HepG2 (cell line): Measurements from ENCODE around the gene DNASE2B. TPM values are rescaled to one million over a fixed set of nuclear protein-coding genes. Genes with fewer than 3 reads are reported as not detected.

Experiments
- ATAC-seq: fragments of 200-7000 bp; cut with Tn5 transposase; 3 replicates; pipeline ENCODE4 v1.9.1; 2020; ENCODE audit warnings: mild to moderate bottlenecking, moderate library complexity
- BruUV-seq: library from RNA; stranded (reverse); fragments of 400-500 nt; replicated peaks from 2 replicates; lab custom pipeline; 2021; lab: Mats Ljungman, UMichigan
- CTCF ChIA-PET: fragments of 300-600 bp; formaldehyde crosslinking; extraction: SDS; loops from one replicate; lab custom pipeline; 2021; ENCODE audit warnings: low total read pairs, inconsistent platforms, low intra/inter-chr PET ratio; lab: Yijun Ruan, JAX
- POLR2A ChIA-PET: fragments of 350-600 bp; sonication (Branson Sonifier 250); formaldehyde crosslinking; loops from one replicate; lab custom pipeline; 2020; ENCODE audit warnings: antibody characterized with exemption, inconsistent platforms; lab: Yijun Ruan, JAX
- DNase-seq: peaks from one replicate; pipeline ENCODE4 v3.0.0-alpha.2; 2015; ENCODE audit warnings: low spot score
- FAIRE-seq: peaks from 3 replicates; lab custom pipeline; 2011; peaks lifted over from hg19 to GRCh38; lab: Jason Lieb, UNC
- H2AFZ ChIP-seq: one replicate; pipeline ENCODE4 v1.6.1; 2011; ENCODE audit warnings: low read length, inconsistent platforms
- H3K27ac ChIP-seq: fragments of 300-600 bp; 3 replicates; pipeline ENCODE4 v1.8.0; 2011; ENCODE audit warnings: mixed run types, mild to moderate bottlenecking, mixed read lengths, low read length, inconsistent platforms; ENCODE audit not compliant: insufficient read depth; ENCODE audit errors: extremely low read length
- H3K27me3 ChIP-seq, 2 experiments: fragments of 200-600 bp in 1 of 2; 2 replicates in 1 of 2; 3 replicates in 1 of 2; pipeline versions ENCODE4 v1.6.0 to v1.8.0; 2011; ENCODE audit warnings: low read length in 2 of 2, mild to moderate bottlenecking in 2 of 2, moderate library complexity in 2 of 2, inconsistent platforms in 1 of 2; ENCODE audit not compliant: insufficient read depth in 2 of 2, control insufficient read depth in 1 of 2
- H3K36me3 ChIP-seq, 2 experiments: fragments of 200-600 bp in 1 of 2; replicated peaks in 1 of 2; 2 replicates in 1 of 2; 3 replicates in 1 of 2; pipeline versions ENCODE4 v1.5.1 to v1.8.0; 2011; ENCODE audit warnings: low read length in 2 of 2, inconsistent platforms in 1 of 2; ENCODE audit not compliant: insufficient read depth in 2 of 2, control insufficient read depth in 1 of 2
- H3K4me1 ChIP-seq: 2 replicates; pipeline ENCODE4 v1.5.1; 2012; ENCODE audit warnings: low read length, inconsistent platforms; ENCODE audit not compliant: insufficient read depth
- H3K4me2 ChIP-seq: 2 replicates; pipeline ENCODE4 v1.6.0; 2011; ENCODE audit warnings: low read depth, low read length, inconsistent platforms
- H3K4me3 ChIP-seq, 3 experiments: fragments of 200-600 bp in 1 of 3; sonication (generic), shearing (Covaris generic) in 1 of 3; replicated peaks in 1 of 3; 2 replicates each; pipeline ENCODE4 v1.5.1; 2011 to 2016; ENCODE audit warnings: low read length in 3 of 3, inconsistent platforms in 2 of 3, low read depth in 2 of 3, mild to moderate bottlenecking in 2 of 3, control low read depth in 1 of 3, mixed read lengths in 1 of 3; ENCODE audit not compliant: insufficient read depth in 1 of 3
- H3K79me2 ChIP-seq: one replicate; pipeline ENCODE4 v1.6.1; 2011; ENCODE audit warnings: low read length, inconsistent platforms; ENCODE audit not compliant: insufficient read depth
- H3K9ac ChIP-seq: 2 replicates; pipeline ENCODE4 v1.6.0; 2011; ENCODE audit warnings: mild to moderate bottlenecking, low read depth, low read length, inconsistent platforms; ENCODE audit not compliant: insufficient read depth
- H3K9me3 ChIP-seq: 2 replicates; pipeline ENCODE4 v1.5.1; 2012; ENCODE audit warnings: mild to moderate bottlenecking, low read length
- H4K20me1 ChIP-seq: 2 replicates; pipeline ENCODE4 v1.6.0; 2011; ENCODE audit warnings: inconsistent platforms, mild to moderate bottlenecking, low read length, moderate library complexity; ENCODE audit not compliant: insufficient read depth
- BRCA1 ChIP-seq: sonication (generic); formaldehyde crosslinking; IDR thresholded peaks from 2 replicates; pipeline ENCODE4 v1.4.0; 2020; ENCODE audit warnings: missing genetic modification reagents
- CTCF ChIP-seq: sonication (generic); formaldehyde crosslinking; IDR thresholded peaks from 2 replicates; pipeline ENCODE4 v1.5.0; 2020; ENCODE audit warnings: mild to moderate bottlenecking, missing genetic modification reagents, moderate library complexity
- ESRRA ChIP-seq: sonication (generic); formaldehyde crosslinking; IDR thresholded peaks from 2 replicates; pipeline ENCODE4 v1.5.1; 2020; ENCODE audit warnings: mild to moderate bottlenecking, low read depth, missing genetic modification reagents
- FOXO4 ChIP-seq: sonication (generic); formaldehyde crosslinking; conservative IDR thresholded peaks from 2 replicates; pipeline ENCODE4 v1.8.1; 2023; ENCODE audit warnings: missing genetic modification reagents
- FUBP1 ChIP-seq: sonication (generic); formaldehyde crosslinking; IDR thresholded peaks from 2 replicates; pipeline ENCODE4 v1.5.1; 2020; ENCODE audit warnings: missing genetic modification reagents, mild to moderate bottlenecking, borderline replicate concordance
- GABPA ChIP-seq, 2 experiments: IDR thresholded peaks; 2 replicates each; pipeline ENCODE4 v1.6.1; 2011 to 2016; ENCODE audit warnings: low read depth in 2 of 2, low read length in 1 of 2, missing biosample characterization in 1 of 2, missing genetic modification characterization in 1 of 2
- KLF11 ChIP-seq: IDR thresholded peaks from 2 replicates; pipeline ENCODE4 v1.6.1; 2016; ENCODE audit warnings: missing compliant biosample characterization
- PHF20 ChIP-seq: sonication (generic); formaldehyde crosslinking; IDR thresholded peaks from 2 replicates; pipeline ENCODE4 v1.5.0; 2020; ENCODE audit warnings: mild to moderate bottlenecking, missing genetic modification reagents
- SALL2 ChIP-seq: sonication (generic); formaldehyde crosslinking; IDR thresholded peaks from 2 replicates; pipeline ENCODE4 v1.8.1; 2023; ENCODE audit warnings: mild to moderate bottlenecking, missing genetic modification reagents, inconsistent platforms
- SMC3 ChIP-seq: IDR thresholded peaks from 2 replicates; pipeline ENCODE4 v1.6.1; 2011; ENCODE audit warnings: low read length, improper control_type of control experiment
- SNRNP70 ChIP-seq: fragments of 200-400 bp; formaldehyde crosslinking; IDR thresholded peaks from 2 replicates; pipeline ENCODE4 v1.6.1; 2017; ENCODE audit warnings: mild to moderate bottlenecking, low read depth, low read length, moderate library complexity
- STAG1 ChIP-seq: sonication (generic); formaldehyde crosslinking; IDR thresholded peaks from 2 replicates; pipeline ENCODE4 v1.4.0; 2020; ENCODE audit warnings: missing genetic modification reagents
- TBL1XR1 ChIP-seq: fragments of 150-350 bp; IDR thresholded peaks from 2 replicates; pipeline ENCODE4 v1.6.1; 2014; ENCODE audit warnings: borderline replicate concordance, low read length; ENCODE audit not compliant: partially characterized antibody
- TCF7 ChIP-seq: sonication (generic); IDR thresholded peaks from 2 replicates; pipeline ENCODE4 v1.6.1; 2016; ENCODE audit warnings: antibody characterized with exemption, low read depth
- ZNF512 ChIP-seq: sonication (generic); formaldehyde crosslinking; IDR thresholded peaks from 2 replicates; pipeline ENCODE4 v1.4.0; 2020; ENCODE audit warnings: mild to moderate bottlenecking, missing genetic modification reagents
- ZNF644 ChIP-seq: IDR thresholded peaks from 2 replicates; pipeline ENCODE4 v1.6.1; 2016; ENCODE audit warnings: low read depth
- WGBS: methylation state at CpG from one replicate; pipeline ENCODE4 v1.1.6; 2017; ENCODE audit warnings: low lambda C conversion rate; 5-methylcytosine and 5-hydroxymethylcytosine counted together
- in situ Hi-C: cut with HindIII; loops from 2 replicates; pipeline ENCODE4 v1.10.0; 2017; ENCODE audit warnings: low pct_unique_long_range_greater_than_20kb; ENCODE audit not compliant: extremely low pct_ligation_motif_present
- intact Hi-C: fragments of 100-400 bp; cut with micrococcal nuclease; formaldehyde crosslinking; loops from one replicate; pipeline ENCODE4 v1.10.0; 2022; ENCODE audit not compliant: unreplicated experiment
- polyA plus RNA-seq, 8 experiments: library from polyadenylated mRNA; depleted of rRNA in 3 of 8; stranded (reverse) in 7 of 8; unstranded in 1 of 8; fragments of >200 nt; fragmentation: Illumina TruSeq in 4 of 8; extraction: Trizol in 4 of 8; gene quantifications; 2 replicates each; pipeline versions ENCODE4 v1.2.1 to v1.2.3, GENCODE V29; 2011 to 2016; ENCODE audit warnings: low read depth in 4 of 8, missing spikeins in 1 of 8, mixed read lengths in 1 of 8; ENCODE audit not compliant: insufficient read depth in 1 of 8
- total RNA-seq, 5 experiments: library from RNA; depleted of rRNA; stranded (reverse); fragments of >200 nt; fragmentation: Illumina TruSeq; extraction: Trizol; gene quantifications; 2 replicates each; pipeline ENCODE4 v1.2.3, GENCODE V29; 2016; ENCODE audit warnings: low read depth in 1 of 5

The DNASE2B gene
- total and polyA plus RNA-seq, 2 of the 13 experiments (the other 11 are each of a cell fraction or from before 2014, with no cell fraction given), result not detected

- no peak for TF ChIP-seq SNRNP70
These were observed 38.8 kb downstream of the DNASE2B start (continued) for GRCh38 chr1:84436876-84437655.

GRCh38 chr1:84442256-84442655 is 44.0 kb downstream of the DNASE2B start:
- no peak overlapping the region for H2AFZ ChIP-seq
- CTCF ChIA-PET, result interaction anchor here (1.6 to 2.7 kb wide), 2 partner anchors 162 to 311 kb away, joined by 5 to 19 read pairs; no protein-coding TSS in a partner anchor
- in situ Hi-C loops, result loop anchor here (5.0 kb wide), 1 partner anchor 160 kb away; no protein-coding TSS in a partner anchor
- H3K79me2 ChIP-seq, result no peaks in the 10 kb centered on the region
- H3K4me3 ChIP-seq, result no peak overlapping the region
- no peaks in the 10 kb centered on the region for H3K36me3 ChIP-seq
- H3K4me1 ChIP-seq, result no peaks in the 10 kb centered on the region
- H3K9ac ChIP-seq, result no peak overlapping the region
- 2% methylated on average over 2 of the region's 2 CpGs for WGBS
- POLR2A ChIA-PET, result no interaction called here
- ATAC-seq (peak; percentile 73), FAIRE-seq (peak; percentile 36), DNase-seq (peak; percentile 30)
- no peaks in the 10 kb centered on the region for H3K27me3 ChIP-seq
- BruUV-seq, result no TSS peak
- intact Hi-C loops, result loop anchor here (1.0 to 5.0 kb wide), 3 partner anchors 100 to 330 kb away; no protein-coding TSS in a partner anchor
- H3K4me2 ChIP-seq, result no peak overlapping the region
- H4K20me1 ChIP-seq, result no peaks in the 10 kb centered on the region
- H3K9me3 ChIP-seq, result no peaks in the 10 kb centered on the region
- H3K27ac ChIP-seq, result no peak overlapping the region
- TF ChIP-seq CTCF (CRISPR knock-in tag) (peak; percentile 47), ZNF644 (CRISPR knock-in tag) (no peak), PHF20 (no peak), TCF7 (no peak), BRCA1 (CRISPR knock-in tag) (no peak), FOXO4 (CRISPR knock-in tag) (no peak), SALL2 (no peak), ZNF512 (CRISPR knock-in tag) (no peak), GABPA (IDR thresholded peaks at IDR 0.05; ENCODE audit: low read depth, low read length) (no peak), GABPA (CRISPR knock-in tag; IDR thresholded peaks at IDR 0.05; ENCODE audit: low read depth) (no peak), STAG1 (peak; percentile 69), TBL1XR1 (no peak), ESRRA (CRISPR knock-in tag) (no peak), KLF11 (CRISPR knock-in tag) (no peak), FUBP1 (CRISPR knock-in tag) (no peak), SMC3 (peak; percentile 68; the same call in 1 of the 2 replicates)
